ENCODE data around the gene ZBTB16. TPM values are rescaled to one million over a fixed set of nuclear protein-coding genes. Genes with fewer than 3 reads are reported as not detected.
A peak's percentile ranks its signal among the peaks of the same experiment; 100 is the strongest.

Gene ZBTB16
- total RNA-seq, 1 donor from 2014 or later: 21.9 TPM

DNA sequence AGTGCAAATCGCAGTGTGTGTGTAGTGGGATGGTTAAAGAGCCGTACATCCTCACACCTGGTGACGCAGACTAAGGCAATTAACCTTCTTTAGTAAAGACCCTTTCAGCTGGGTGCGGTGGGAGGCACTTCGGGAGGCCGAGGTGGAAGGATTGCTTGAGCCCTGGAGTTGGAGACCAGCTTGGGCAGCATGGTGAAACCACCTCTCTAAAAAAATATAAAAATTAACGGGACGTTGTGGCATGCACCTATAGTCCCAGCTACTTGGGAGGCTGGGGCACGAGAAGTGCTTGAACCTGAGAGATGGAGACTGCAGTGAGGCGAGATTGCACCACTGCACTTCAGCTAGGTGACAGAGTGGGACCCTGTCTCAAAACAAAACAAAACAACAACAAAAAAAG, 31.5 kb downstream of the ZBTB16 start:
- no peak for DNase-seq (ENCODE audit: low spot score)
- H3K27ac Mint-ChIP-seq (ENCODE audit: unreplicated experiment): peak overlapping the region; percentile 45

DNA sequence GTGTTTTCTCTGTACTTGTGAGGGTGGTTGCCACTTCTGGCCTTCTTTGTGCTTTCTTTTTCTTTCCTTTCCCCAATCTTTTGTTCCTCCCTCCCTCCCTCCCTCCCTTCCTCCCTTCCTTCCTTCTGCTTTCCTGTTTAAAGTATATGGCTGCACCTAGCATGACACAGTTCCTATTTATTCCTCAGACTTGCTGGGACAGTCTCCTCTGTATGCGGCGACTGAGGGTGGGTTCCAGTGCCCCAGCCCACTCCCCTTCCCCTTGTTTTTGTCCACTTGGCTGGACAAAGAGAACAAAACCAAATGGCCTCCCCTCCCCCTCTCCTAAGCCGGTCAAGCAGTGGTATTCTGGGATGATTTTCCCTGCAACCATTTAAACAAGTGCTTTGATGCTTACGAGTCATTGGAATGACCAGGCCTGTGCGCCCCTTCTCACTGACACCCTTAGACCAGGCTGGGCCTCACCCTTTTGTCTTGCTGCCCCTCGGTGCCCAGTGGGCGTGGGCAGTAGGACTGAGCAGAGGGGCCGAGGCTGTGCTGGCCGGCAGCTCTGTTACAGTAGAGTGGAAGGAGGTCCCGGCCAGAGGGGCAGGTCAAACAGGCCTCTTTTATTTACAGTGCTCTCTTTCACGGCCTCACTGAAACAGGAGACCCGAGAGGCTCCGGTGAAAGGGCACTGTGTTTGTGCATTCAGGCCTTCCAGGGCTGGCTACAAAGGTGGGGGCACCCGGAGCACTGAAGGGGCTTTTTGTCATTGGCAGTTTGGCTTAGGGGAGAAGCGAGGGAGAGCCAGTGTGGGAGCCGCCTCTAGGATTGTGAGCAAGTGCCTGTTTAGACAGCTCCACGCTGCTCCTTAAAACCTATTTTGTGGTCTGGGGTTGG, 32.2 kb downstream of the ZBTB16 start:
- DNase-seq (ENCODE audit: low spot score): no peak
- H3K4me3 Mint-ChIP-seq (ENCODE audit: unreplicated experiment): no peak overlapping the region
- peak overlapping the region; percentile 27 for H3K27ac Mint-ChIP-seq (ENCODE audit: unreplicated experiment)
- H3K4me1 Mint-ChIP-seq (ENCODE audit: low read depth): peaks cover 63% of the 10 kb centered on the region
- H3K27me3 Mint-ChIP-seq (ENCODE audit: low read depth): peaks cover 19% of the 10 kb centered on the region
- TF ChIP-seq, protein P1, sequence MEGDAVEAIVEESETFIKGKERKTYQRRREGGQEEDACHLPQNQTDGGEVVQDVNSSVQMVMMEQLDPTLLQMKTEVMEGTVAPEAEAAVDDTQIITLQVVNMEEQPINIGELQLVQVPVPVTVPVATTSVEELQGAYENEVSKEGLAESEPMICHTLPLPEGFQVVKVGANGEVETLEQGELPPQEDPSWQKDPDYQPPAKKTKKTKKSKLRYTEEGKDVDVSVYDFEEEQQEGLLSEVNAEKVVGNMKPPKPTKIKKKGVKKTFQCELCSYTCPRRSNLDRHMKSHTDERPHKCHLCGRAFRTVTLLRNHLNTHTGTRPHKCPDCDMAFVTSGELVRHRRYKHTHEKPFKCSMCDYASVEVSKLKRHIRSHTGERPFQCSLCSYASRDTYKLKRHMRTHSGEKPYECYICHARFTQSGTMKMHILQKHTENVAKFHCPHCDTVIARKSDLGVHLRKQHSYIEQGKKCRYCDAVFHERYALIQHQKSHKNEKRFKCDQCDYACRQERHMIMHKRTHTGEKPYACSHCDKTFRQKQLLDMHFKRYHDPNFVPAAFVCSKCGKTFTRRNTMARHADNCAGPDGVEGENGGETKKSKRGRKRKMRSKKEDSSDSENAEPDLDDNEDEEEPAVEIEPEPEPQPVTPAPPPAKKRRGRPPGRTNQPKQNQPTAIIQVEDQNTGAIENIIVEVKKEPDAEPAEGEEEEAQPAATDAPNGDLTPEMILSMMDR (IDR thresholded peaks at IDR 0.05): no peak
- H3K9me3 Mint-ChIP-seq (ENCODE audit: low read depth): no peaks in the 10 kb centered on the region
- H3K36me3 Mint-ChIP-seq (ENCODE audit: low read depth): peaks cover 29% of the 10 kb centered on the region

More for the DNA sequence above, 31.5 kb downstream of the ZBTB16 start:
- peaks cover 62% of the 10 kb centered on the region for H3K4me1 Mint-ChIP-seq (ENCODE audit: low read depth)
- peaks cover 29% of the 10 kb centered on the region for H3K36me3 Mint-ChIP-seq (ENCODE audit: low read depth)
- no peaks in the 10 kb centered on the region for H3K9me3 Mint-ChIP-seq (ENCODE audit: low read depth)
- TF ChIP-seq, protein P1 (IDR thresholded peaks at IDR 0.05): no peak
- H3K27me3 Mint-ChIP-seq (ENCODE audit: low read depth): peaks cover 22% of the 10 kb centered on the region
- H3K4me3 Mint-ChIP-seq (ENCODE audit: unreplicated experiment): no peak overlapping the region

DNA sequence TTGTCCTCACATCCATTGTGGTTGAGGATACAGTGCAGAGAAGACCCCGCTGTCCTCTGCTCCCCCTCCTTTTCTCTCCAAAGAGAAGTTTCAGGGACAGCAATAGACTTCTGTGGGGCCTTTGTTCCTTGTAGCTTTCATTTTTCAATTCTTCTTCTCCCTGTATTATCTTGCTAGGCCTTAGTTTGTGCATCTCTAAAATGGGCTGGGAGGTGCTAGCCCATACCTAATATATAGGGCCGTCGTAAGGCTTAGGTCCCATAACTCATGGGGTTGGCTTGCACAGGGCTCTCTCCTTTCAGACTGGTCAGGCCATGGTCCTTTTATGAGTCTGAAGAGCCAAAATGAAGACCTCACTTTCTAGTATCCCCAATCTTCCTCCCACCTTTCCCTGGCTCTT, 33.0 kb downstream of the ZBTB16 start:
- H3K9me3 Mint-ChIP-seq (ENCODE audit: low read depth): no peaks in the 10 kb centered on the region
- H3K4me1 Mint-ChIP-seq (ENCODE audit: low read depth): peaks cover 60% of the 10 kb centered on the region
- peaks cover 24% of the 10 kb centered on the region for H3K36me3 Mint-ChIP-seq (ENCODE audit: low read depth)
- no peak for DNase-seq (ENCODE audit: low spot score)
- peaks cover 12% of the 10 kb centered on the region for H3K27me3 Mint-ChIP-seq (ENCODE audit: low read depth)
- no peak overlapping the region for H3K27ac Mint-ChIP-seq (ENCODE audit: unreplicated experiment)
- no peak overlapping the region for H3K4me3 Mint-ChIP-seq (ENCODE audit: unreplicated experiment)
- TF ChIP-seq, protein P1 (IDR thresholded peaks at IDR 0.05): no peak

DNA sequence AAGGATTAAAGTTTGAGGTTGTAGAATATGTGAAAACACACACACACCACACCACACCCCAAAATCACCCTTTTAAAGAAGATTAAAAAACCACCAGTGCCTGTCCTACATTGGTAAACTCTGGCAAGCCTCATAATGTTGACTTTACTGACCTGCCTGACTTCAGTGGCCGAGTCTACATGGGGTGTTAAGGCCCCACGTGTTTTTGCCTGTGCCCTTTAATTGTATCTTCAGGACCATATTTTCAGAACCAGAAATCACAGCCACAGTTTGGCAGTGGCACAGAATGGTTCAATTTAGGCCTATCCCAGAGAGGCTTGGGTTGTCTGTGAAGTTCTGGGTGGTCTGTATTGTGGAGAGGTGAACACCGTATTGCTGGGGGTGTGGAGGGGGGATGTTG, 33.4 kb downstream of the ZBTB16 start:
- Mint-ChIP-seq H3K4me3 (ENCODE audit: unreplicated experiment) (no peak overlapping the region), H3K36me3 (ENCODE audit: low read depth) (peaks cover 20% of the 10 kb centered on the region), H3K4me1 (ENCODE audit: low read depth) (peaks cover 61% of the 10 kb centered on the region)

DNA sequence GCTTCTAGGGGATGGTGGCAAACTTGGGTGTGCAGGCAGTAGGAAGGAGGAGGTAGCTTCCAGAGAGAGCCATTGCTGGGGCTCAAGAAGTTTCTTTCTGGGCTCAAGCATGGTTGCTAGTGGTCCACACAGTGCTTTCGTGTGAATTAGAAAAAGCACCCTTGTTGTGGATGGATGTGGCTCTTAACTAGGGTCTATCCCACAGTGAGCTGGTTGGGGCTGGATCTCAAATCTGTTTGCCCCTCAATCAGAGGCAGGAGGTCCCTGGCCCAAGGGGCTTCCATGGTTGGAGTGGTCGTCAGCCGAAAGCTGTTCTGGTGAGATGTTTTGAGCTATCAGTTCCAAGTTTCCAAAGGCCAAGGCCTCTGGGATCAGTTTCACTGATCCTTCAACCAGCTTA, 35.0 kb downstream of the ZBTB16 start:
- TF ChIP-seq, protein P1 (IDR thresholded peaks at IDR 0.05): no peak
- no peak for DNase-seq (ENCODE audit: low spot score)
- H3K36me3 Mint-ChIP-seq (ENCODE audit: low read depth): peaks cover 19% of the 10 kb centered on the region
- H3K4me3 Mint-ChIP-seq (ENCODE audit: unreplicated experiment): no peak overlapping the region
- H3K27ac Mint-ChIP-seq (ENCODE audit: unreplicated experiment): no peak overlapping the region
- peaks cover 55% of the 10 kb centered on the region for H3K4me1 Mint-ChIP-seq (ENCODE audit: low read depth)
- peaks cover 11% of the 10 kb centered on the region for H3K27me3 Mint-ChIP-seq (ENCODE audit: low read depth)
- H3K9me3 Mint-ChIP-seq (ENCODE audit: low read depth): no peaks in the 10 kb centered on the region

More for the DNA sequence above, 33.4 kb downstream of the ZBTB16 start:
- TF ChIP-seq, protein P1 (IDR thresholded peaks at IDR 0.05): no peak
- DNase-seq (ENCODE audit: low spot score): no peak
- Mint-ChIP-seq H3K27ac (ENCODE audit: unreplicated experiment) (no peak overlapping the region), H3K27me3 (ENCODE audit: low read depth) (peaks cover 8% of the 10 kb centered on the region), H3K9me3 (ENCODE audit: low read depth) (no peaks in the 10 kb centered on the region)
